ENCODE measurements around the gene RPL13A.
"Not testable (repeated sequence)": the region's sequence is repeated elsewhere in the genome, so short reads cannot be mapped to it uniquely, and the experiment has no call there.

Gene RPL13A

DNA sequence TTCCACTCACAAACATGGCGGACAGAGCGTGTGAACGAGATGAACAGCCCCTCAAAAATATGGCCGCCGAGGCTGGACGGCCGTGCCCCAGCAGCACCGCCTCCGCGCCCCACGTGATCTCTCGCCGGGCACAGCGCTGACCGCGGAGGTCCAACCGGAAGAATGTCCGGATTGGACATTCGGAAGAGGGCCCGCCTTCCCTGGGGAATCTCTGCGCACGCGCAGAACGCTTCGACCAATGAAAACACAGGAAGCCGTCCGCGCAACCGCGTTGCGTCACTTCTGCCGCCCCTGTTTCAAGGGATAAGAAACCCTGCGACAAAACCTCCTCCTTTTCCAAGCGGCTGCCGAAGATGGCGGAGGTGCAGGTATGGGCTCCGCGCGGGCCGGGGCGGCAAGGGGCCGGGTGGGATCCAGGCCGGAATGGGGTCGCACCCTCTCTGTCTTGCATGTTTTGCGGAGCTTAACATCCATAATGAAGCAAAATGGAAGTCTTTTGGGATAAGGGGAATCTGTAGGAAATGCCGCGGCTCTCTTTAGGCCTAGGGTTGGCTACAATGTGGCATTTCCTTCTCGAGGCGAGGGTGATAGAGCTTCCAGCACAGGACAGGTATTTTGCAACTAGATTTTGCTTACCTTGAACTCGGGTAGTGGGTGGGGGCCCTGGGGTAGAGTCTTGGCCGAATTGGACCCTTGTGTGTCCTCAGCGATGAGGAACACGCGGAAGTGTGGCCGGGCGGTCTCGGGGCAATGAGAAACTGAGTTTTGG, at the start of gene RPL13A:
Gene RPL13A, plus strand, starts transcription at position 332 of the 769 bp plus-strand sequence. Its CDS starts 22 bp downstream, at position 354.
- DNase-seq = peak; percentile 99 to 100

DNA sequence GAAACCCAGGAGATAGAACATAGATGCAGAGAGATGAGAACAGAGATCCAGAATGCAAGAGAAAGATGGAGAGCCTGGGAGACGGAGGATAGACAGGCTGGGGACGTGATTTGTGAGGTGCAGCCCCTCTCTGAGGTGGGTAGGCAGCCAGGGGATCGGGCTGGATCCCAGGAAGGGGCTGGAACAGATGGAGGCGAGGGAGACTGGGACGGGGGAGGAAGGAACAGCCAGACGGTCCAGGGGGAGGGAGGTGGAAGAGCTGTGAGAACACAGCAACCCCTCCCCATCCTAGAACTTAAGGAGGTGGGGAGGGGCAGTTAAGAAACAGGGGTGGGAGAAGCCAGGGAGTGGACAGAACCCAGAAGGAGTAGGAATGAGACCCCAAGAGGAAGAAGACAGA, 49.1 kb upstream of the RPL13A start:
- no peak for DNase-seq

DNA sequence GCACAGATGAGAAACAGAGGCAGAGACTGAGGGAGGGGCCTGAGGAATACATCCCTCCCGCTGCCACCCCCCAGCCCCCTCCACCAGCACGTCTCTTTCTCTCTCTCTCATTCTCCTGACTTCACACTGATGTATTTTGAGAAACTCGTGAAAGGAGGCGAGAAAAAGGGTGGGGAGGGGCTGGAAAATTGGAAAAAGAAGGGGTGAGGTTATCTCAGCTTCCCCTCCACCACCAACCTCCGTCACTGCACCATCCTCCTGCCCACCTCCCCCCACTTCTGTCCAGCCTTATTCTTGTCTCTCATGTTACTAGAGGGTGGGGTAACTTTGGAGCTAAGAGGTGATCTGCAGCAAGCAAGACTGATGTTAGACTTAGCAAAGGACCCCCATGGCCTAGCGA, 47.6 kb upstream of the RPL13A start:
- no peak for DNase-seq

DNA sequence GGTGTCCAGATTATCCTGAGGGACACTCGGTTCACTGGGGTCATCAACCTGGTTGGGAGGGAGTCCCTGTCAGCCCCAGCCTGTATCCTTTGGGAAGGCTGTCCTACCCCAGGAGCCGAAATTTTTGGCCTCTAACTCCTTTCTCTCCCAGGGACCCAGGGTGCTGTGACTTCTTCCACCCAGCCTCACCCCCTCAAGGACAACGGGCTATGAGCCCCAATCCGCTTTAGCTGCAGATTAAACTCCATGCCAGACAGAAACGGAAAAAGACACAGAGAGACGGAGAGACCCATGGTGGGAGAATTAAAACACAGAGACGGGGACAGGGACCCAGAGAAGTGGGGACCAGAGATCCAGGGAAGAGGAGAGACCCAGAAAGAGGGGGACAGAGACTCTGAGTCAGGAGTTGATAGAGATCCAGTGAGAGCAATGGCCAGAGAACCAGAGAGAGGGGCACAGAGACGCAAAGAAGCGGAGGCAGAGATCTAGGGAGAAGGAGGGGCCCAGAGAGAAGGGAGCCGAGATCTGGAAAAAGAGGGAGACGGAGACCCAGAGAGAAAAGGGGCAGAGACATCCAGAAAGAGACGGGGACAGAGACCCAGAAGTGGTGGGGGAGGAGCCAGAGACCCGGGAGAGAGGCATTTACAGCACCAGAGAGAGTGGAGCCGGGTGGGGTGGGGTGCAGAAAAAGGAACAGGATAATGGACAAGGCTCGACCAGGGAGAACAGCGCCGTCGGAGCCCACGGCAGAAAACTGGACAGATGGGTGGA, 46.8 kb upstream of the RPL13A start:
- DNase-seq = no peak

DNA sequence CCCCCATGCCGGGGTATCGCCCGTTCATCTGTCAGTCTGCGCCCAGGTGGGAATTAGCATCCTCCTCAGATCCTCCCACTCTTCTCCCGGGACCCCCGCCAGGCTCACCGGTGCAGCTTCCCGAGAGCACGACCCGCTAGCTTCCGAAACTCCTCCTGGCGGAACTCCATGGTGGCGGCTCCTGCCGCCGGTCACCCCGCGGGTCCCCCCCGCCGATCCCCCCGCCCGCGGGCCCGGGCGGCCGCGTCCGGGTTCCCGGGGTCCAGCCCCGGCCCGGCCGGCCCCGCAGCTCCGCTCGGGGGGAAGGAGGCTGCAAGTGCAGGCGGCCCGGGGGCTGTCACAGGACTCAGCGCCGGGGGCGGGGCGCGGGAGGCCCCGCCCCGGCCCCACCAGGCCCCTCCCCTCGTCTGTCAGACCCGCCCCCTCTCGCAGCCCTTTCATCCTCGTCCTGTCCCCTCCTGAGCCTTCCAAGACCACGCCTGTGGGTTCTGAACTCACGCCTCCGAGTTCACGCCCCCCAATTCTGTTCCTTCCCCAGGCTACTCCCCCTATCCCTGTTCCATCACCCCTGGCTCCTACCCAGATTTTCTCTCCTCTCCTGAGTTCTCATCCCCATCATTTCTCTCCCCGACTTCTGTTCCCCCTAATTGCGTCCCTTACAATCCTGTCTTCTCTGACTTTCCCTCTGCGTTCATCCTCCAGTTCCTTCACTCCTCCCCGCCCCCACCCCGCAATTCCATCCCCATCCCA, 46.0 kb upstream of the RPL13A start, which contains the start of gene SLC17A7:
Gene SLC17A7, minus strand, starts transcription at position 318 of the 750 bp plus-strand sequence. Its CDS starts 148 bp downstream, at position 170.
- DNase-seq = no peak

DNA sequence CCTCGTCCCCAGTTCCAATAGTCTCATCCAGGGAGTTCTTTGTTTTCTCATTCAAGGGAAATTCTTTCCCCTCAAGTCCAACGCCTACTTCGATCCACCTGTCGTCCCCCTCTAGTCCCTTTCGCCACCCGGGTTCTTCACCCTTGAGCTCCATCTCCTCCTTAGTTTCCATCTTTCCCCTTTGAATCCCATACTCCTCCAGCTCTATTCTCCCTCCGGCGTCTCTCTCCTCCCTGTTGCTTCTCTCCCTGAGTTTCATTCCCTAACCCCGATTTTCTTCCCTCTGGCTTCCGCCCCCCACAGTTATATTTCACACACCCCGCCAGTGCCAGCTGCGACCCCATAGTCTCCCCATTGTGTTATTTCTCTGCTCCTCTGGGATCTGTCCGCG, 45.5 kb upstream of the RPL13A start:
- DNase-seq = no peak

DNA sequence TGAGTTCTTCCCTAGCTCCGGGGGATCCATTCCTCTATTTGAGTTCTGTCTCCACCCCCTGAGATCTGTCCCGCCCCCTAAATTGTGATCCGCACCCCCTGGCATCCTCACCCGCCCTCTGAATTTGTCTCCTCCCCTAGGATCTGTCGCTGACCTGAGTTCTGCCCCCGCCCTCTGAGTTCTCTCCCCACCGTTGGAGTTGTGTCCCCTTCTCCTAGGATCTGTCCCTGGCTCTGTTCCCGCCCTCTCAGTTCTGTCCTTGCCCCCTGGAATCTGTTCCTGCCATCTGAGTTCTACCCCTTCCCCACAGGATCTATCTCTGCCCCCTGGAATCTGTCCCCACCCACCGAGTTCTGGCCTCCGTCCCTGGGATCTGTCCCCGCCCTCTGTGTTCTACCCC, 45.1 kb upstream of the RPL13A start:
- DNase-seq = no peak

DNA sequence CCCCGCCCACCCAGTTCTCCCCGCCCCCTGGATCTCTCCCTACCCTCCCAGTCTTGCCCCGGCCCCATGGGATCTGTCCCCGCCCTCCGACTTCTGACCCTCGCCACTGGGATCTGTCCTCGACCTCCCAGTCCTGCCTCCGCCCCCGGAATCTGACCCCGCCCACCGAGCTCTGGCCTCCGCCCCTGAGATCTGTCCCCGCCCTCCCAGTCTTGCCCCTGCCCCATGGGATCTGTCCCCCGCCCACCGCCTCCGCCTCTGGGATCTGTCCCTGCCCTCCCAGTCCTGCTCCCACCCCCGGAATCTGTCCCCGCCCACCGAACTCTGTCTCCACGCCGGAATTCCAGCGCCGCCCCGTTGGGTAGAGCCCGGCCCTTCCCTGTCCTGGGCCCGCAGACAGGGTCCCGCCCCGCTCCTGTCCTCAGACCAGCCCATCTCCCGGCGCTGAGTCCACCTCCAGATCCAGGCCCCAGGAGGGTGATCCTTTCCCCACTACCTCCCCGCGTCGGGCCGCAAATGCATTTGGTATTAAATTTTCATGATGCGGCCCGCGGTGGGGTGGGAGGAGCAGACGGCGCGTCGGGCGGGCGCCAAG, 44.5 kb upstream of the RPL13A start:
- DNase-seq = peak; percentile 70 to 88

DNA sequence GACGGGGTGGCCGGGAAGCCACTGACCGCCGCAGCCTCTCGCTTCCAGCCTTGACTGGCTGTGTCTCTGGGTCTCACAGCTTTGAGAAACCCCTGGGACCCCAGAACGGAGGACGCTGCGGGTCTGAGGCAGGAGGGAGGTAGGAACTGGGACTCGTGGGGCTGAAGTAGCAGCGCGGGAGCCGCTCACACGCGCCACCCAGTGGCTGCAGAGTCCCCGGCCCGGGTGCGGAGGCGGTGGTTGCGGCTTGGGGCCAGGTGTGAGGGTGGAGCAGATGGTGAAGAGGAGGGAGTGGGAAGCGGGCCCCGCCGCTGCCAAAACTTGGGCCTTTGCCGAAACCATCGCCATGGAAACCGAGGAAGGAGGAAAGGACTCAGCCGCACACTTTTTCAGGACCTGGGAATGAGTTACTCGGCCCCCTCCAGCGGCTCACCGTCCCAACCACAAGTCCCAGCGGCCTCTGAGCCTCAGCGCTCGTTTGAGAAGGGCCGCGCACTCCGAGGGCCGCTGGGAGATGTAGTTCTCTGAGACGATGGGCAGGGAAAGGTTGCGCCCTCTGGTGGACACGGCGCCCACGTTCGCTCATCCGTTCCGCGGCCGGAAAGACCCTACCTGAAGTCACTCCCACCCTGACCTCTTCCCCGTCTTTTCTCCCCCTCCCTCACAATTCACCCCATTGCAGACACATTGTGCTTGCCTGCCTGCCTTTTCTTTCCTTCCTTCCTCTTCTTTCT, 43.9 kb upstream of the RPL13A start:
- peak; percentile 96 to 99 for DNase-seq

DNA sequence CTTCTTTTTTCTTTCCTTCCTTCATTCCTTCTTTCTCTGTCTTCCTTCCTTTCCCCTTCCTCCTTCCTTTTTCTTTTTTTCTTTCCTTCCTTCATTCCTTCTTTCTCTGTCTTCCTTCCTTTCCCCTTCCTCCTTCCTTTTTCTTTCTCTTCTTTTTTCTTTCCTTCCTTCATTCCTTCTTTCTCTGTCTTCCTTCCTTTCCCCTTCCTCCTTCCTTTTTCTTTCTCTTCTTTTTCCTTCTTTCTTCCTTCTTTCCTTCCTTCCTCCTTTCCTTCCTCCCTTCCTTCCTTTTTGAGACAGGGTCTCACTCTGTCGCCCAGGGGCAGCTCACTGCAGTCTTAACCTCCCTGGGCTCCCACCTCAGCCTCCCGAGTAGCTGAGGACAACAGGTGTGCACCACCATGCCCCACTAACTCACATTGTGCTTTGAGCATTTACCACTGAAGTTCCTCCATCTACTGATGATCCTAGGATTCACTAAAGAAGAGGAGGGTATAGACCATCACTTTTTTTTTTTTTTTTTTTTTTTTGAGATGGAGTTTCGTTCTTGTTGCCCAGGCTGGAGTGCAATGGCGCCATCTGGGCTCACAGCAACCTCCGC, 43.2 kb upstream of the RPL13A start:
- not testable (repeated sequence) for DNase-seq

DNA sequence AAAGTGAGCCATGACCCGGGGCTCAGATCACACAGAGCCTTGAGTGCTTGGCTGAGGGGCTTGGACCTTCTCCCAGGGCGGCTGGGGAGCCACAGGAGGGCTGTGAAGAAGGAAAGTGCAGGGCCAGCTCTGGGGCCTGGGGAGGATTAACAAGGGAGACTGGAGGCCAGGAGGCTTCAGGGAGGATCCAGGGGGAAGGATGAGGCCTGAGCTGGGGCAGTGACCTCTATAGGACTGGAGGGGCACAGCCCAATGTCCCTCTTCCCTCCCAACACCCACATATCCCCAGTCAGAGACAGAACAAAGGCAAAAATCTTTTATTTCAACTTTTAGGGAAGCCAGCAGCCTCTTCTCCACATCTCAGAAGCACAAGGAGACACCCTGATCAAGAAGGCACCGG, 41.4 kb upstream of the RPL13A start:
- DNase-seq = no peak

DNA sequence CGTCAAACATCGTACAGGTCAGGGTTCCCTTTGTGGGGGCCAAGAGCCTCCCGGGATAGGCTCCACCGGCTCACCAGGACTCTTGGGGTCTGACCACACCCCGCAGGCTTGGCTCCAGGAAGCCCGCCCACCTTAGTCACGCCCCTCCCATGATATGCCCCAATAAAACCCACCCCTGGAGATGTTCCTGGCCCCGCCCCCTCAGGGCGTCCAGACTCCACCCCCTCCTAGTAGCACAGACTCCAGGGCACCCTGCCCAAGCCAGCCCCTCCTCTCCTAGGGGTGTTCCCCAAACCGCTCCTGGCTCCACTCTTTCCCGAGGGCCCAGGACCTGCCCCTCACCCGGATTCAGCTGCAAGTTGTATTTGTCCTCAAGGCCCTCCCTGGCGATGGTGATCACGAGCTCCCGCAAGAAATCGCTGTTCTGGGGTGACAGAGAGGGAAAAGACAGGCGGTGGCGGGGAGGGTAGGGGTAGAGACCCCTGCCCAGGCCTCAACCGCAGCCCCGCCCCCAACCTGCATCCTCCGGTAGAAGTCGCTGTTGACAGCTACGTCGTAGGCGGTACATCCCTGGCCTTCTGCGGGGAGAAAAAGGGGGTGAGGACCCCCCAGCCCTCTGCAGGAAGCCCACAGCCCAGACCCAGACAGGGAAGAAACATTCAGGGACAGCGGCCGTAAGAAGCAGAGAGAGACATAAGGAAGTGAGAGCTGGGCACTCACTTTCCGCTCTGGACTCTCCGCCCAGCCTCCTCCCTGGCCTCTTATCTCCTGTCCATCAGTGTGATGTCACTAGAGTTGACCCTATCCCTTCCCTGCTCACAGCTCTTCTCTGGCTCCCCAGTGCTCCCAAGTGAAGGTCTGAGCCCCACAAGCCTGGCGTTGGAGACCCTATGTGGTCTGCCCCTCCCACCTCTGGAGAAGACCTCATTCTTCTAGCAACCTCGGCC, 39.6 kb upstream of the RPL13A start:
- DNase-seq = no peak

DNA sequence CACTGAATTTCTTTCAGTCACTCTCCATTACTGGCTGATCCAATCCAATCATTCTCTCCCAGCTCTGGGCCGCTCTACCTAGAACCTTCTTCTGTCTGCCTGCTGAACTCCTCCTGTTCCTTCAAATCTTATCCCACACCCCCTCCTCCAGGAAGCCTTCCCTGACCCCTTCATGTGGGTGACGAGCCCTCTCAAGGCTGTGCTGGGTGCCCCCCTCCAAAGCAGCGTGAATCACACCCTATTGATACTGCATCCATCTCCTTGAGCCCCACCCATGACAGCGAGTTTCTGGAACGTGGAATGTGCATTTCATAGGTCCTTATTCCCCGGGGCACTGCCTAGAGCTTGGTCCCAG, 39.0 kb upstream of the RPL13A start:
- no peak for DNase-seq

DNA sequence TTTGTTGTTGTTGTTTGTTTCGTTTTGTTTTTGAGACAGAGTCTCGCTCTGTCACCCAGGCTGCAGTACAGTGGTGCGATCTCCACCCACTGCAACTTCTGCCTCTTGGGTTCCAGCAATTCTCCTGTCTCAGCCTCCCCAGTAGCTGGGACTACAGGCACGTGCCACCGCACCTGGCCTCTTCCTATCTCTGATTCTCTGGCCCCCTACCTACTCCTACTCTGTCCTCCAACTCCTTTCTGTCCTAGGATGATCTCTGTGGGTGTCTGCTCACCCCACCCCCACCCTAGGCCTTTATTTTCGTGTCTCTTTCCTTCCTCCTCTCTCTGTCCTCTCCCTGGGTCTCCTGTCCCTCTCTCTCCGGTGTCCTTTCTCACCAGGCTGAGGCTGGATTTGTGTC, 37.0 kb upstream of the RPL13A start:
- DNase-seq = no peak

DNA sequence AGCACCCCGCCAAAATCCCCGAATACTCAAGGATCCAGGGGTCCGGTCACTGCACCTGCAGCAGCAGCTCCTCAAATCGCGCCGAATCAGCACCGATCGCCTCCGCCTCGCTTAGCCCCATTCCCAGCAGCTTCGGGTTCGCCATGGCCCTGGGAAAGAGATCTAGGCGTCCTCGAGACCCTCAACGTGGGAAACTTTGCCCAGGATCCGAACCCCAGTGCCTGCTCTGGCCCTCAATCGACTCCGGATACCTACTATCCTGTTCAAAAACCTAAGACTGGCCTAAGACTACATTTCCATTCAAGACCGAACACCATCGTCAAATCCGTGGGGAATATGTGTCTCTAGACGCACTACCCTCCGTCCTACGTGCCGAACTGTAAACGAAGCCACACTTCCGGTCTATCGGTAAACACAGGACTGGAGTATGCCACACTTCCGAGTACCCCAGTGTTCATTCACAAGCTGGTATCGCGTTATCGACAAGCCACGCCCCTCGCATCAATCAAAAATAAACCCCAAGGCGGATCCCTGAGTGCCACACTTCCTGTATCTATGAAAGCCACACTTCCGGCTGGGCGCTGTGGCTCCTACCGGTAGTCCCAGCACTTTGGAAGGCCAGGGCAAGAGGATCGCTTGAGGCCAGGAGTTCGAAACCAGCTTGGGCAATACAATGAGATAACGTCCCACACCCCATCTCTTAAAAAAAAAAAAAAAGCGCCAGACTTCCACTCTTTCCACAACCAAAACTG, 35.8 kb upstream of the RPL13A start, which contains the start of gene PIH1D1:
Gene PIH1D1, minus strand, starts transcription at position 385 of the 752 bp plus-strand sequence. Its CDS starts 240 bp downstream, at position 145.
- peak; percentile 97 to 99 for DNase-seq

DNA sequence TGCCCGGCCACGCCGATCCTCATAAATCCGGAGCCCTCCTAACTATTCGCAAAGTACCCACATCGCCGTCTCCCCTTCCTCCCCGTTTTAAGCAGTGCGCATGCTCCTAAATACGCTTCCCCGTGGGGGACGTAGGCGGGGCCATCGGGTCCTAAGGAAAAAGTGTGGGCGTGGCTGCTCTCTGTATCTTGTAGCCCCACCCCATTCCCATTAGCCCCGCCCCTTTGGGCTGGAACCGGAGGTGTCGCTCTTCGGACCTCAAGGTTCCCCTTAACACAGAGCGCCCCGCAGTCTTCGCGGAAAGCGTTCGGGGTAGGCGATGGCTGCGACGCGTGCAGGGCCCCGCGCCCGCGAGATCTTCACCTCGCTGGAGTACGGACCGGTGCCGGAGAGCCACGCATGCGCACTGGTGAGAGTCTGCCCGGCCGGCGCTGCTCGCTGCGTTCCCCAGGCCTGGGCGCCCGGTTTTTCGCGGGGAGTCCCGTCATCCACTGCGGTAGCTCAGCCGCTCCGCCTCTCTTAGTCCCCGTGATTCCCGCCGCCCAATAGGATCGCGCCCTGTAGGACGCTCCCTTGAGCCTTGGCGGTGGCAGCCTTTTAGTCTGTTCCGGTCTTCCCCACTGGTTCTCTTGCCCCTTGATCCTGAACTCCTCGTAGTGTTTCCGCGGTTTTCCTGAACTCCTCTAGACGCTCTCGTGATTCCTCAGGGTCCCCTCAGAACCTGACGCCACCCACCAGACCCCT, 34.2 kb upstream of the RPL13A start, which contains the start of gene ALDH16A1:
Gene ALDH16A1, plus strand, starts transcription at position 213 of the 744 bp plus-strand sequence. Its CDS starts 107 bp downstream, at position 320.
- peak; percentile 98 to 99 for DNase-seq

DNA sequence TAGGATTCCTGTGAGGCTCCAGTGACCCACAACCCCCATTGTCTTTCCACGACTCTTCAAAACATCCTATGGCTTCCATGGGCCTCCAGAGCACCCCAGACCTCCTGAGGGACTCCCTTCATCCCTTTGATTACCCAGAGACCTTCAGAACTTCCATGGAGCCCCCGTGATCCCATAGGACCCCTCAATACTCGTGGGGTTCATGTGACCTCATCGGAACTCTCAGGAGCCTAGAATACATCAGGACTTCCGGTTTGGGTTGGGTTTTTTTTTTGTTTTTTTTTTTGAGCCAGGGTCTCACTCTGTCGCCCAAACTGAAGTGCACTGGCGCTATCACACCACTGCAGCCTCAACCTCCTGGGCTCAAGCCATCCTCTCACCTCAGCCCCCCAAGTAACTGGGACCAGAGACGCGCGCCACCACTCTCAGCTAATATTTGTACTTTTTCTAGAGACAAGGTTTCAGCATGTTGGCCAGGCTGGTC, 33.6 kb upstream of the RPL13A start:
- DNase-seq = no peak

DNA sequence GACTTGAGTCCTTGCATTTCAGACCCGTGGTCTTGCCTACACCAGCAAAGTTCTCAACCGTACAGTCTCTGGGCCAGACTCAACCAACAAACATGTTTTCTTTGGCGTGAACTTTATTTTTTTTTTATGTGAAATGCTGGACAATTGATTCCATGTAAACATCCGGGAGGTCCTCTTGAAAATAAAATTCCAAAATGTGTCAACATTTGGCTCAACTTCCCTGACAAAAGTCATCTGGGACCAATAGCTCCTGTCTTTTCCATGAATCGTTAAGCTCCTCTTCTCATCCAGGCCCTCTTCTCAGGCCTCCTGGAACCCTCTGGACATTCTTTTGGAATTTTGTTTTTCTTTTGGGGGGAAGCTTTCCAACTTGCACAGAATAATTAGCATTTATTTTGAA, 31.6 kb upstream of the RPL13A start:
- no peak for DNase-seq

DNA sequence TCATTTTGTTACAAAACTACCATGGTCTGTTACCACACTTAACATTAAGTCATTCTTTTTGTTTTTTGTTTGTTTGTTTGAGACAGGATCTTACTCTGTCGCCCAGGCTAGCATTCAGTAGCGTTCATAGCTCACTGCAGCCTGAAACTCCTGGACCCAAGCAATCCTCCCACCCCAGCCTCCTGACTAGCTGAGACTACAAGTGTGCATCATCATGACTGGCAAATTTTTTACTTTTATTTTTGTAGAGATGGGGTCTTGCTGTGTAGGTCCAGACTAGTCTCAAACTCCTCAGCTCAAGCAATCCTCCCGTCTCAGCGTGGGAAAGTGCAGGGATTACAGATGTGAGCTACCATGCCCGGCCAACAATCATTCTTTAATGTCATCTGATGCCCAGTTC, 31.1 kb upstream of the RPL13A start:
- DNase-seq = no peak

Measured in NCI-H187 (cell line).